H1 (cell line): ENCODE results near the gene SMIM20.

Experiments used
- CTCF ChIP-seq, 3 experiments: IDR thresholded peaks; 1 replicate in 2 of 3; 2 replicates in 1 of 3; pipeline versions ENCODE4 v1.5.1 to v1.6.1; 2011; ENCODE audit warnings: low read length in 3 of 3, mild to moderate bottlenecking in 3 of 3, inconsistent platforms in 2 of 3, low read depth in 1 of 3, moderate library complexity in 1 of 3; ENCODE audit not compliant: insufficient read depth in 1 of 3; ENCODE audit errors: control extremely low read depth in 1 of 3
- EZH2 ChIP-seq: fragments of 200-600 bp; sonication (generic); IDR thresholded peaks from 2 replicates; pipeline ENCODE4 v1.7.1; 2012; ENCODE audit warnings: low read depth, mild to moderate bottlenecking, moderate library complexity, low read length, inconsistent platforms; ENCODE audit not compliant: severe bottlenecking
- FOSL1 ChIP-seq: IDR thresholded peaks from 2 replicates; pipeline ENCODE4 v1.6.1; 2011; ENCODE audit warnings: mild to moderate bottlenecking, low read depth, low read length, moderate library complexity; ENCODE audit not compliant: insufficient read depth
- GABPA ChIP-seq: IDR thresholded peaks from 2 replicates; pipeline ENCODE4 v1.6.1; 2011; ENCODE audit warnings: mild to moderate bottlenecking, low read length, moderate library complexity, borderline replicate concordance; ENCODE audit not compliant: insufficient read depth
- HDAC6 ChIP-seq: IDR thresholded peaks from one replicate; pipeline ENCODE4 v1.7.1; 2012; ENCODE audit warnings: low read depth, mild to moderate bottlenecking, inconsistent platforms, low read length, moderate library complexity
- POLR2A ChIP-seq, 2 experiments: IDR thresholded peaks; 1 replicate in 1 of 2; 2 replicates in 1 of 2; pipeline ENCODE4 v1.6.1; 2011; ENCODE audit warnings: low read depth in 2 of 2, low read length in 2 of 2, mild to moderate bottlenecking in 2 of 2; ENCODE audit errors: control extremely low read depth in 1 of 2
- RAD21 ChIP-seq, 2 experiments: IDR thresholded peaks in 1 of 2; conservative IDR thresholded peaks in 1 of 2; 2 replicates each; pipeline ENCODE4 v1.6.1; 2011; ENCODE audit warnings: low read depth in 2 of 2, low read length in 2 of 2, improper control_type of control experiment in 1 of 2, inconsistent platforms in 1 of 2, mild to moderate bottlenecking in 1 of 2, moderate library complexity in 1 of 2
- RBBP5 ChIP-seq: IDR thresholded peaks from 2 replicates; pipeline ENCODE4 v1.7.1; 2012; ENCODE audit warnings: low read depth, mild to moderate bottlenecking, inconsistent platforms, low read length, moderate library complexity, borderline replicate concordance
- SIN3A ChIP-seq, 2 experiments: IDR thresholded peaks in 1 of 2; conservative IDR thresholded peaks in 1 of 2; 2 replicates each; pipeline ENCODE4 v1.6.1; 2011 to 2012; ENCODE audit warnings: low read length in 2 of 2, improper control_type of control experiment in 1 of 2, low read depth in 1 of 2, mild to moderate bottlenecking in 1 of 2

- TF ChIP-seq FOSL1 (no peak), POLR2A (IDR thresholded peaks at IDR 0.05; ENCODE audit: control extremely low read depth in 1 of 2, low read depth in 2 of 2, low read length in 2 of 2) (no peak), SIN3A (conservative IDR thresholded peaks at IDR 0.05 in 1 of 2, IDR thresholded peaks at IDR 0.05 in 1 of 2; ENCODE audit: low read depth in 1 of 2, low read length in 2 of 2) (no peak), RBBP5 (no peak), HDAC6 (no peak), GABPA (no peak), CTCF (IDR thresholded peaks at IDR 0.05; ENCODE audit: control extremely low read depth in 1 of 3, insufficient read depth in 1 of 3, low read depth in 1 of 3, low read length in 3 of 3) (no peak), RAD21 (IDR thresholded peaks at IDR 0.05 in 1 of 2, conservative IDR thresholded peaks at IDR 0.05 in 1 of 2; ENCODE audit: low read depth in 2 of 2, low read length in 2 of 2) (no peak), EZH2 (no peak)
These were observed 34.9 kb upstream of the SMIM20 start for GRCh38 chr4:25879091-25879584.
